K562 (cell line): Measurements from ENCODE around the gene CAPN12. TPM values are rescaled to one million over a fixed set of nuclear protein-coding genes. Genes with fewer than 3 reads are reported as not detected.

Experiments
- ATAC-seq: fragments of 200-7000 bp; cut with Tn5 transposase; 3 replicates; pipeline ENCODE4 v1.9.1; 2020; ENCODE audit warnings: moderate library complexity
- BruUV-seq: library from RNA; stranded (reverse); fragments of 400-500 nt; replicated peaks from 2 replicates; lab custom pipeline; 2021; lab: Mats Ljungman, UMichigan
- CTCF ChIA-PET: fragments of 300-600 bp; formaldehyde crosslinking; extraction: SDS; loops from one replicate; lab custom pipeline; 2021; ENCODE audit warnings: low intra/inter-chr PET ratio; lab: Yijun Ruan, JAX
- POLR2A ChIA-PET: fragments of 300-600, 350-650 bp; sonication (Branson Sonifier 250); formaldehyde crosslinking; extraction: SDS; loops from one replicate; lab custom pipeline; 2021; ENCODE audit warnings: antibody characterized with exemption, inconsistent platforms; lab: Yijun Ruan, JAX
- DNase-seq, 4 experiments: peaks; one replicate each; pipeline versions ENCODE4 v3.0.0 to v3.0.0-alpha.2; 2011 to 2018; ENCODE audit warnings: low spot score in 3 of 4, mixed read lengths in 3 of 4; ENCODE audit errors: extremely low read depth in 1 of 4
- FAIRE-seq: peaks from 2 replicates; lab custom pipeline; 2011; peaks lifted over from hg19 to GRCh38; lab: Jason Lieb, UNC
- H2AFZ ChIP-seq: 2 replicates; pipeline ENCODE4 v1.6.0; 2011; ENCODE audit warnings: low read depth, low read length, control low read depth, inconsistent platforms
- H3K27ac ChIP-seq: fragments of 200-600 bp; 3 replicates; pipeline ENCODE4 v1.8.0; 2011; ENCODE audit warnings: low read depth, mild to moderate bottlenecking, control low read depth, inconsistent platforms, low read length, moderate library complexity, mixed read lengths; ENCODE audit errors: extremely low read depth
- H3K27me3 ChIP-seq, 2 experiments: fragments of 300-600 bp in 1 of 2; 2 replicates in 1 of 2; 3 replicates in 1 of 2; pipeline versions ENCODE4 v1.6.0 to v1.8.0; 2011; ENCODE audit warnings: inconsistent platforms in 2 of 2, low read length in 2 of 2, mild to moderate bottlenecking in 1 of 2, mixed read lengths in 1 of 2, moderate library complexity in 1 of 2; ENCODE audit not compliant: control insufficient read depth in 2 of 2, insufficient read depth in 2 of 2
- H3K36me3 ChIP-seq: fragments of 300-600 bp; 3 replicates; pipeline ENCODE4 v1.8.0; 2011; ENCODE audit warnings: mild to moderate bottlenecking, low read length, inconsistent platforms; ENCODE audit not compliant: control insufficient read depth, insufficient read depth
- H3K4me1 ChIP-seq, 2 experiments: fragments of 200-600 bp in 1 of 2; replicated peaks in 1 of 2; 2 replicates in 1 of 2; 3 replicates in 1 of 2; pipeline versions ENCODE4 v1.5.1 to v1.8.0; 2011; ENCODE audit warnings: inconsistent platforms in 2 of 2, low read length in 2 of 2, mild to moderate bottlenecking in 1 of 2, mixed read lengths in 1 of 2, moderate library complexity in 1 of 2; ENCODE audit not compliant: control insufficient read depth in 2 of 2, insufficient read depth in 2 of 2
- H3K4me2 ChIP-seq: 2 replicates; pipeline ENCODE4 v1.6.1; 2011; ENCODE audit warnings: low read length, control low read depth, inconsistent platforms, mixed read lengths; ENCODE audit not compliant: insufficient read depth
- H3K4me3 ChIP-seq: fragments of 200-600 bp; sonication (generic), shearing (Covaris generic); 2 replicates; pipeline ENCODE4 v1.5.1; 2016; ENCODE audit warnings: control low read depth, inconsistent platforms
- H3K79me2 ChIP-seq: fragments of 200-600 bp; 3 replicates; pipeline ENCODE4 v1.8.0; 2011; ENCODE audit warnings: low read length, inconsistent platforms; ENCODE audit not compliant: control insufficient read depth, insufficient read depth
- H3K9ac ChIP-seq, 2 experiments: 2 replicates each; pipeline versions ENCODE4 v1.6.0 to v1.6.1; 2011; ENCODE audit warnings: low read depth in 2 of 2, low read length in 2 of 2, control low read depth in 1 of 2, inconsistent platforms in 1 of 2, mild to moderate bottlenecking in 1 of 2, mixed read lengths in 1 of 2; ENCODE audit not compliant: insufficient read depth in 1 of 2
- H3K9me1 ChIP-seq: one replicate; pipeline ENCODE4 v1.6.0; 2011; ENCODE audit warnings: inconsistent platforms, mild to moderate bottlenecking, low read length, moderate library complexity; ENCODE audit not compliant: control insufficient read depth, insufficient read depth
- H3K9me3 ChIP-seq: replicated peaks from 2 replicates; pipeline ENCODE4 v1.5.1; 2011; ENCODE audit warnings: low read depth, low read length, inconsistent platforms; ENCODE audit not compliant: control insufficient read depth, insufficient read depth
- H4K20me1 ChIP-seq: replicated peaks from 2 replicates; pipeline ENCODE4 v1.6.1; 2011; ENCODE audit warnings: low read length, inconsistent platforms, mixed read lengths; ENCODE audit not compliant: control insufficient read depth, insufficient read depth
- ERF ChIP-seq: fragments of 450-650 bp; formaldehyde crosslinking; IDR thresholded peaks from 2 replicates; pipeline ENCODE4 v1.4.0; 2020; ENCODE audit warnings: mild to moderate bottlenecking, mixed read lengths
- EWSR1 ChIP-seq: fragments of 450-650 bp; IDR thresholded peaks from 2 replicates; pipeline ENCODE4 v1.6.1; 2018; ENCODE audit warnings: borderline replicate concordance, mild to moderate bottlenecking, low read depth, moderate library complexity; ENCODE audit not compliant: partially characterized antibody
- HMG20B ChIP-seq: fragments of 250-450 bp; sonication (Bioruptor Pico); IDR thresholded peaks from 2 replicates; pipeline ENCODE4 v1.5.0; 2021; ENCODE audit warnings: mild to moderate bottlenecking
- POLR3A ChIP-seq: IDR thresholded peaks from 2 replicates; pipeline ENCODE4 v1.6.1; 2011; ENCODE audit warnings: borderline replicate concordance, mild to moderate bottlenecking, moderate library complexity; ENCODE audit not compliant: insufficient read length, insufficient read depth; ENCODE audit errors: extremely low read depth
- RBM17 ChIP-seq: fragments of 200-400 bp; formaldehyde crosslinking; IDR thresholded peaks from 2 replicates; pipeline ENCODE4 v1.6.1; 2017; ENCODE audit warnings: low read depth, mild to moderate bottlenecking, low read length, borderline replicate concordance
- SIN3B ChIP-seq: fragments of 450-650 bp; IDR thresholded peaks from 2 replicates; pipeline ENCODE4 v1.6.1; 2017; ENCODE audit warnings: low read depth, mild to moderate bottlenecking, moderate library complexity
- SRSF7 ChIP-seq: fragments of 200-400 bp; formaldehyde crosslinking; optimal IDR thresholded peaks from 2 replicates; pipeline ENCODE3; 2017; ENCODE audit warnings: mild to moderate bottlenecking, low read depth, low read length
- TCF7 ChIP-seq: sonication (generic); IDR thresholded peaks from 2 replicates; pipeline ENCODE4 v1.6.1; 2016; ENCODE audit warnings: antibody characterized with exemption, borderline replicate concordance
- ZFX ChIP-seq: sonication (generic); formaldehyde crosslinking; IDR thresholded peaks from 2 replicates; pipeline ENCODE4 v1.8.0; 2022; ENCODE audit warnings: mild to moderate bottlenecking, missing genetic modification reagents, moderate library complexity
- ZNF224 ChIP-seq: sonication (generic); formaldehyde crosslinking; IDR thresholded peaks from 2 replicates; pipeline ENCODE4 v1.8.0; 2022; ENCODE audit warnings: mild to moderate bottlenecking, missing genetic modification reagents
- ZNF24 ChIP-seq: fragments of 450-650 bp; IDR thresholded peaks from 2 replicates; pipeline ENCODE4 v1.6.1; 2016
- ZNF551 ChIP-seq: fragments of 250-450 bp; sonication (Bioruptor Pico); IDR thresholded peaks from 2 replicates; pipeline ENCODE4 v1.5.0; 2021; ENCODE audit warnings: mild to moderate bottlenecking, moderate library complexity
- ZNF695 ChIP-seq: fragments of 450-650 bp; formaldehyde crosslinking; IDR thresholded peaks from 2 replicates; pipeline ENCODE4 v1.4.0; 2020; ENCODE audit warnings: mild to moderate bottlenecking, moderate library complexity
- ZNF764 ChIP-seq: fragments of 250-450 bp; sonication (Bioruptor Pico); IDR thresholded peaks from 2 replicates; pipeline ENCODE4 v1.4.0; 2020; ENCODE audit warnings: low read depth, mild to moderate bottlenecking, moderate library complexity
- WGBS: fragments of 100-300 bp; shearing (Covaris generic); methylation state at CpG from one replicate; pipeline ENCODE4 v1.1.6; 2016; ENCODE audit warnings: low coverage, mixed read lengths; ENCODE audit not compliant: insufficient coverage; ENCODE audit errors: missing lambda C conversion rate; 5-methylcytosine and 5-hydroxymethylcytosine counted together
- in situ Hi-C: fragments of 300-500 bp; cut with MboI; formaldehyde crosslinking; loops from 4 replicates; pipeline ENCODE4 v1.15.0; 2018; ENCODE audit warnings: inconsistent platforms, mixed read lengths
- intact Hi-C: fragments of 100-400 bp; cut with micrococcal nuclease; formaldehyde crosslinking; loops from 2 replicates; pipeline ENCODE4 v1.14.2; 2022
- polyA plus RNA-seq, 8 experiments: library from polyadenylated mRNA; depleted of rRNA in 4 of 8; stranded (reverse) in 5 of 8; unstranded in 3 of 8; fragments of >200 nt; fragmentation: Nextera tagmentation in 2 of 8; fragmentation: Illumina TruSeq in 1 of 8; extraction: Ambion mirVana in 2 of 8; extraction: Trizol in 1 of 8; gene quantifications; 2 replicates each; pipeline versions ENCODE4 v1.2.1 to v1.2.3, GENCODE V29; 2011 to 2014; ENCODE audit warnings: inconsistent platforms in 1 of 8, missing spikeins in 1 of 8
- total RNA-seq, 7 experiments: library from RNA; depleted of rRNA in 6 of 7; stranded (reverse); fragments of >200 nt in 6 of 7; fragmentation: Illumina TruSeq in 2 of 7; extraction: Trizol in 2 of 7; gene quantifications; 2 replicates each; pipeline versions ENCODE4 v1.2.1 to v1.2.3, GENCODE V29; 2011 to 2021; ENCODE audit warnings: low replicate concordance in 1 of 7
- TF ChIP-seq, protein P1 (sequence below): fragments of 450-650 bp; IDR thresholded peaks from 2 replicates; pipeline ENCODE4 v1.6.1; 2018; ENCODE audit not compliant: partially characterized antibody
- TF ChIP-seq, protein P2 (sequence below), 2 experiments: IDR thresholded peaks; 2 replicates each; pipeline ENCODE4 v1.6.1; 2011; ENCODE audit warnings: borderline replicate concordance in 1 of 2, control low read depth in 1 of 2, low read depth in 1 of 2, low read length in 1 of 2, mild to moderate bottlenecking in 1 of 2, mixed read lengths in 1 of 2, moderate library complexity in 1 of 2; ENCODE audit not compliant: insufficient read depth in 1 of 2, insufficient read length in 1 of 2, poor library complexity in 1 of 2, severe bottlenecking in 1 of 2; ENCODE audit errors: extremely low read depth in 1 of 2
- TF ChIP-seq, protein P3 (sequence below): sonication (generic); formaldehyde crosslinking; IDR thresholded peaks from 2 replicates; pipeline ENCODE4 v1.9.0; 2022; ENCODE audit warnings: mild to moderate bottlenecking, missing genetic modification reagents

Gene CAPN12
- total and polyA plus RNA-seq, 9 of the 15 experiments (the other 6 are each of a cell fraction or from before 2014, with no cell fraction given), result 0.83 to 7.0 (median 1.6) TPM

DNA sequence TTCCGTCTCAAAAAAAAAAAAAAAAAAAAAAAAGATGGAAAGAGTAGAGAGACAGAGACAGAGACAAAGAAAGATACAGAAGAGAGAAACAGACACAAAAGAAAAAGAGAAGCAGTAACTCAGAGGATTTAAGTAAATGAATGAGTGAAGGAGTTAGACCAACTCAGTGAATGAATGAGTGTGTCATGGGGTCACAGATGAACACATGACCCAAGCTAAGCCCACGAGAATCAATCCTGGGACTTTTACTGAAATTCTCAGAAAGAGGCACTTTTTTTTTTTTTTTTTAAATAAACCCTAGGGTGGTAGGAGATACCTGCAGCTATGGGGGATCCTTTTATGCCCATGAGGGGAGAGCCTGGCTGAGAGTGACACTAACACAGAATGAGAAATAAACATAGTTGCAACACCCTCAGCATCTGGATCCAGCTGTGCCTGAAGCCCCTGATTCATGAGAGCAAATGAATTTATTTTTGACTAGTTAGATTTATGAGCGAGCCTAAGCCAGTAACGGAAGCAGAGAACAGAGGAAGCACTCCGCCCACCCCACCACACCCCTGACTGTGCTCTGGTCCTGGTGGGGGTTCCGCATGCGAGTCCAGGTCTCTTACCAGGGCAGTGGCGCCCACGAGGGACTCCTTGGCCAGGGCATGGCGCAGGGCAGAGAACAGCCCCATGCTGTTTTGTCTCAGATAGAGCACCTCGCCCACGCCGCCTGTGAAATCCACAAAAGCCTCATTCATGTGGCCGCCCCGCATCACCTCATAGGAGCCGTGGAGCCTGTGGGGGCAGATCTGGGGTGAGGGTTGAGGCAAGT, 4.6 kb downstream of the CAPN12 start:
- intact Hi-C loops, result loop anchor here (5.0 to 10.0 kb wide), 3 partner anchors 93 to 195 kb away; partner anchors contain the start of genes ECH1, MRPS12 and SARS2
- DNase-seq, result peak in 1 of 4 experiments; percentile 36
- ATAC-seq, result no peak
- CTCF ChIA-PET, result no interaction called here
- Histone ChIP-seq H2AFZ (no peak overlapping the region), H3K79me2 (peaks cover 8% of the 10 kb centered on the region; the same call in 1 of the 3 replicates), H3K9me1 (no peaks in the 10 kb centered on the region), H3K9me3 (no peaks in the 10 kb centered on the region), H3K36me3 (no peaks in the 10 kb centered on the region), H3K4me1 (peaks cover 25 to 58% of the 10 kb centered on the region in 2 experiments), H3K9ac (peak overlapping the region in 1 of 2 experiments; percentile 80; a peak in 2 of 4 replicates), H4K20me1 (no peaks in the 10 kb centered on the region), H3K4me2 (no peak overlapping the region), H3K4me3 (no peak overlapping the region), H3K27me3 (no peaks in the 10 kb centered on the region), H3K27ac (no peak overlapping the region)
- in situ Hi-C loops, result no loop called here
- POLR2A ChIA-PET, result interaction anchor here (0.6 to 0.7 kb wide), 2 partner anchors 11 to 27 kb away, joined by 3 read pairs; no protein-coding TSS in a partner anchor
- WGBS, result 59% methylated on average over 15 of the region's 16 CpGs
- peak; percentile 26 for FAIRE-seq
- no TSS peak for BruUV-seq
- TF ChIP-seq ZNF764, result no peak
- TF ChIP-seq ZFX (CRISPR knock-in tag), result no peak
- TF ChIP-seq TCF7, result no peak
- no peak for TF ChIP-seq ERF
- TF ChIP-seq POLR3A, result no peak
- TF ChIP-seq SRSF7, result no peak
- TF ChIP-seq, protein P1, sequence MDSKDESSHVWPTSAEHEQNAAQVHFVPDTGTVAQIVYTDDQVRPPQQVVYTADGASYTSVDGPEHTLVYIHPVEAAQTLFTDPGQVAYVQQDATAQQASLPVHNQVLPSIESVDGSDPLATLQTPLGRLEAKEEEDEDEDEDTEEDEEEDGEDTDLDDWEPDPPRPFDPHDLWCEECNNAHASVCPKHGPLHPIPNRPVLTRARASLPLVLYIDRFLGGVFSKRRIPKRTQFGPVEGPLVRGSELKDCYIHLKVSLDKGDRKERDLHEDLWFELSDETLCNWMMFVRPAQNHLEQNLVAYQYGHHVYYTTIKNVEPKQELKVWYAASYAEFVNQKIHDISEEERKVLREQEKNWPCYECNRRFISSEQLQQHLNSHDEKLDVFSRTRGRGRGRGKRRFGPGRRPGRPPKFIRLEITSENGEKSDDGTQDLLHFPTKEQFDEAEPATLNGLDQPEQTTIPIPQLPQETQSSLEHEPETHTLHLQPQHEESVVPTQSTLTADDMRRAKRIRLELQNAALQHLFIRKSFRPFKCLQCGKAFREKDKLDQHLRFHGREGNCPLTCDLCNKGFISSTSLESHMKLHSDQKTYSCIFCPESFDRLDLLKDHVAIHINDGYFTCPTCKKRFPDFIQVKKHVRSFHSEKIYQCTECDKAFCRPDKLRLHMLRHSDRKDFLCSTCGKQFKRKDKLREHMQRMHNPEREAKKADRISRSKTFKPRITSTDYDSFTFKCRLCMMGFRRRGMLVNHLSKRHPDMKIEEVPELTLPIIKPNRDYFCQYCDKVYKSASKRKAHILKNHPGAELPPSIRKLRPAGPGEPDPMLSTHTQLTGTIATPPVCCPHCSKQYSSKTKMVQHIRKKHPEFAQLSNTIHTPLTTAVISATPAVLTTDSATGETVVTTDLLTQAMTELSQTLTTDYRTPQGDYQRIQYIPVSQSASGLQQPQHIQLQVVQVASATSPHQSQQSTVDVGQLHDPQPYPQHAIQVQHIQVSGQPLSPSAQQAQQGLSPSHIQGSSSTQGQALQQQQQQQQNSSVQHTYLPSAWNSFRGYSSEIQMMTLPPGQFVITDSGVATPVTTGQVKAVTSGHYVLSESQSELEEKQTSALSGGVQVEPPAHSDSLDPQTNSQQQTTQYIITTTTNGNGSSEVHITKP, result no peak
- TF ChIP-seq, protein P2, sequence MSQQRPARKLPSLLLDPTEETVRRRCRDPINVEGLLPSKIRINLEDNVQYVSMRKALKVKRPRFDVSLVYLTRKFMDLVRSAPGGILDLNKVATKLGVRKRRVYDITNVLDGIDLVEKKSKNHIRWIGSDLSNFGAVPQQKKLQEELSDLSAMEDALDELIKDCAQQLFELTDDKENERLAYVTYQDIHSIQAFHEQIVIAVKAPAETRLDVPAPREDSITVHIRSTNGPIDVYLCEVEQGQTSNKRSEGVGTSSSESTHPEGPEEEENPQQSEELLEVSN (IDR thresholded peaks at IDR 0.05; ENCODE audit: borderline replicate concordance in 1 of 2, extremely low read depth in 1 of 2, insufficient read depth in 1 of 2, insufficient read length in 1 of 2, low read depth in 1 of 2, low read length in 1 of 2, poor library complexity in 1 of 2, severe bottlenecking in 1 of 2), result no peak
- TF ChIP-seq ZNF224, result no peak
- peak; percentile 52; the same call in 1 of the 2 replicates for TF ChIP-seq ZNF24
- TF ChIP-seq, protein P3, sequence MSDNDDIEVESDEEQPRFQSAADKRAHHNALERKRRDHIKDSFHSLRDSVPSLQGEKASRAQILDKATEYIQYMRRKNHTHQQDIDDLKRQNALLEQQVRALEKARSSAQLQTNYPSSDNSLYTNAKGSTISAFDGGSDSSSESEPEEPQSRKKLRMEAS, result no peak
- no peak for TF ChIP-seq ZNF695 (CRISPR knock-in tag)
- TF ChIP-seq RBM17, result no peak
- no peak for TF ChIP-seq SIN3B
- TF ChIP-seq EWSR1, result no peak
- no peak for TF ChIP-seq HMG20B (CRISPR knock-in tag)
- no peak for TF ChIP-seq ZNF551 (CRISPR knock-in tag)
